NCI-H226 (cell line): ENCODE results near the gene RPLP1.
A peak's percentile ranks its signal among the peaks of the same experiment; 100 is the strongest.

Experiments
- DNase-seq: peaks from one replicate; pipeline ENCODE4 v3.0.0-alpha.2; 2015

The RPLP1 gene

GRCh38 chr15:69452692-69453521 is at the start of gene RPLP1:
TSS of gene RPLP1 (plus strand) at chr15:69452818. CDS start at chr15:69452949, 131 bp downstream.
- DNase-seq = peak; percentile 91

DNA sequence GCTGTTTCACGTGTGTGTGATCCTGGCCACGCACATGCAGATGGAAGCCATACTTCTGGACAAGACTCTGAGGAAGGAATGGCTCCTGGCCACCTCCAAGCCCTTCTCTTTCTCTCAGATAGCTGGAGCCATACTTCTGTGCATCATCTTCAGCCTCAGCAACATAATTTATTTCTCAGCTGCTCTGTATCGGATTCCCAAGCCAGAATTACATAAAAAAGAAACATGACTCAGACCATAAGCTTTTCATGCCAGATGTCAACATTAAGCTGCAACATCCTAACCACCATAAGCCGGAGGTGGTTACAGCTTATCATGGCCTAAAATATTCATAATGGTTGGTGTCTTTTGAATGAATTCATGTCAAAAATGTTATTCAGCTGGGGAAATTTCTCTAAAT is 49.0 kb upstream of the RPLP1 start:
- DNase-seq = peak; percentile 92

- DNase-seq = no peak
Measured at GRCh38 chr15:69405110-69405509, 47.5 kb upstream of the RPLP1 start.

GRCh38 chr15:69407719-69408400 is 44.8 kb upstream of the RPLP1 start:
- no peak for DNase-seq

DNA sequence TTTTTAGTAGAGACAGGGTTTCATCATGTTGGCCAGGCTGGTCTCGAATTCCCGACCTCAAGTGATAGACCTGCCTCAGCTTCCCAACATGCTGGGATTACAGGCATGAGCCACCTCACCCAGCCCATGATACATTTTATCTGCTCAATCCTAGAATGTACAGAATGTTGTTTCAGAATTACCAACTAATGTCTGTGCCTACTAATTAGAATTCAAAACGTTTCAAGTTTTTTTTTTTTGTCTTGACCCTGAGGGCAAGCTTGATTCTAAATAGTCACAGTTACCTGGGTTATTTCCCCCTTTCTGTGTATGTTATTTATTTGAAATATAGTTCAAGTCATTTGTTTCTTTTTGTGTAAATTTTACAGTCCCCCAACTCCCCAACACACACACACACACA is 43.8 kb upstream of the RPLP1 start:
- DNase-seq = no peak

GRCh38 chr15:69410248-69410874 is 42.3 kb upstream of the RPLP1 start:
- DNase-seq = peak; percentile 83

DNA sequence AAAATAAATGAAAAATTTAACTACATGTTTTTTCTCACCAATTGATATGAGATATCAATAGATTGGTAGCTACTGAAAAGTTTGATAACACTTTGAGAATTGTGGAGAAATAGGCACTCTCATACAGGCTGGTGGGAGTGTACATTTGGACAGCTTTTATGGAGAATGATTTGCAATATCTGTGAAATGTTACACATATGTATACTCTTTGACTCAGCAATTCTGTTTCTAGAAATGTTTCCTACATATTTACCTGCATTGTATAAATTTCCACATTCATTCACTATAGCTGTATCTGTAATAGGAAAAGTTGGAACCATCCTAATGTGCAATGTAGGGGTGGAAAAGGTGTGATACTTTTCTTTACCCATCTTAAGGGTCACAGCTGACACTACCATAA is 40.3 kb upstream of the RPLP1 start:
- no peak for DNase-seq

GRCh38 chr15:69412701-69413100 is 39.9 kb upstream of the RPLP1 start:
- DNase-seq = no peak

DNA sequence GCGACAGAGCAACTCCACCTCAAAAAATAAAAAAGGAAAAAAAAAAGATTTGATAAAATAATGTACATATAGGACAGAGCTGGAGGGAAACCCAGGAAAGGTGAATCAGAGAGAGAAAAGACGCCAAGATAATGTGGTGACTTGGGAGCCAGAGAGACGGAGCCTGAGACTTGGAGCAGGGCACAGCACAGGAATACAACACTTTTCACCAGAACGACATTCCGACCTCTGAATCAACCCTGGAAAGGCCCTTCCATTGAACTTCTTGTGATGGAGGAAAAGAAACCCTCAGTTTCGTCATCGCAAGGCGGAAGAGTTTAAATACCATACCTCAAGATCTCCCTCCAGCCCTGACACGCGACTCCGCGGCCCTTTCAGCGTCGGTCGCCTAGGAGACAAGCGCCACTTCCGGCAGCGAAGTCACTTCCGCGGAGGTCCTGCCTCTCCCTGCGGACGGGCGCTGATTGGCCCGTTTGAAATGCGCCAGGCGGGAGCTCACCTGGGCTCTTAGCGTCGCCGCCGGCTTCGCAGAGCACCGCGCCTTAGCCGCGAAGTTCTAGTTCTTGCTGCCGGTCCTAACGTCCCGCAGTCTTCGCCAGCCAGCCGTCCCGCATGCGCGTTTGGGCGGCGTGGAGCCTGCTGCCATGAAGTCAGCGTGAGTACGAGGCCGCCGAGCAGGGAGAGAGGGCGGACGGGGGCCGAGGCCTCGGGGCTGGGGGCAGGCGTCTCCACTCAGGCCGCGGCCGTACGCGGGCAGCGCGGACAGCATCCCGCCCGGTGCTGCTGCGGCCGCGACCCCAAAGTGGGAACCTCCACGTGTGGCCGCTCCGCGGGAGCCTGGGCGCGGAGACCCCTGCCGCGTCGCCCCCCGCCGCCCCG is 38.6 kb upstream of the RPLP1 start, which contains the start of gene KIF23:
TSS of gene KIF23 (plus strand) at position 528 of the 879 bp plus-strand sequence. CDS start at position 645, 117 bp downstream.
- peak; percentile 99 for DNase-seq

GRCh38 chr15:69414701-69415167 is 37.9 kb upstream of the RPLP1 start:
- DNase-seq = peak; percentile 94

DNA sequence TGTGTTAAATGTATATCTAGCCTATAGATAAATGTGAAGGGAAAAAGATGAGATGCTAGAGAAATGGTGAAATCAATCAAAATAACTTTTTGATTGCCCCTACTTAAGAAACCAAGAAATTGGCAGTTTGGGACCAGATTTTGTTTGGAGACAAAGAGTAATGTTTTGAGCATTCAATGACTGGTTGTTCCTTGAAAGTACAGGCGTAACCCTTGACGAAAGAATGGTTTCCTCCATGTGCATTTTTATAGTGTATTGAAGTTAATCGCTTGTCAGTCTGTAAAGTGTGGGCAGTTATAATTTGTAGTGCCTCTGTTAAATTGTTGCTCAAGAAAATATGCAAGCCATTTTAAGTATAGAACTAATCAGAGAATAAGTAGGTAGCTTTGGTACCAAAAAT is 37.2 kb upstream of the RPLP1 start:
- DNase-seq = no peak

- DNase-seq = no peak
Measured at GRCh38 chr15:69417581-69417980, 35.0 kb upstream of the RPLP1 start.

GRCh38 chr15:69421498-69421897 is 31.1 kb upstream of the RPLP1 start:
- DNase-seq = no peak

DNA sequence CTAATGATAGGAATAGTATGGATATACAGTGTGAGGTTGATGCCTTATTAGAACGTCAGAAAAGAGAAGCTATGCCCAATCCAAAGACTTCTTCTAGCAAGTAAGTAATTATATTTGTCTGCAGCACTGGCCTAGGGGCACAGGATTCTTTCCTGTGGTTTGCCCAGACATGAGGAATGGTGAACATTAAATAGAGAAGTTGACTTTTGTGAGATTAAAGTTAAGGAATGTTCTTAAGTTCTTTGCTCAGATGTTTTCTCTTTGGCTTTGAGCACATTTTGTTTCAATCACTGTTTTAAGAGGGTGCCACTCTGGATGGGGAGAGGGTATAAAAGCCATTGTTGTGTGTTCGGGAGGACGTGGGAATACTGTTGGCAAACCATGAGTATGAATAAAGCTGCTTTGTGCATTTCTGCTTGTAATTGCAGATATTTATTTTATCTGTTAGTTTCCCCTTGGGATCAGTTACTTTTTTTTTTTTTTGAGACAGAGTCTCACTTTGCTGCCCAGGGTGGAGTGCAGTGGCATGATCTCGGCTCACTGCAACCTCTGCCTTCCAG is 30.2 kb upstream of the RPLP1 start:
- DNase-seq = no peak

- no peak for DNase-seq
Measured at GRCh38 chr15:69424001-69424400, 28.6 kb upstream of the RPLP1 start.

DNA sequence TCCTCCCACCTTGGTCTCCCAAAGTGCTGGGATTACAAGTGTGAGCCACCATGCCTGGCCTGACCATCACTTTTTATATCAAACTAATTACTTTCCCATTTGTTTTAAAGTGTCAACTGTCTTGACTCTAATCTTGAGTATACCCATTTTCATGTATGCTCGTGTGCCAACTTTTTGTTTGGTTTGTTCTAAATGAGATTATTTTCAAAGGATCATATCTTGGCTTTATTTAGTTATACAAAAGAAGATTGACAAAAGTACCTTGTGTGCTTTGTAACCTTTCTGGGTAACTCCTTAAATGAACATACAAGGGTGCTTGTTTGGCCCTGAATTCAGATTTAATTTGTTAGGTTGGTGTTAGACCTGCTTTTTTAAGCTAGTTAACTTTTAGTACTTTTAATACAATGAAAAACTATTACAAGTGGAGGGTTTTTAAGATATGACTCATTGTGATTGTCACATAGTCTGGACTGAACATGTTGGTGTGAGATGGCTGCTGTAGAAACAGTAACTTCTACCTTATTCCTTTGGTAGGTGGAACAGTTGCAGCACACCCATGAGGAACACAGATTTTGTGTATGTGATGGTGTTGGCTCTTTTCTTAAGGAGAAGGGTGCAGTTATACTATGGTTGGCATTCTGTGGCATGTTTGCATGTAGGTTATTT is 27.7 kb upstream of the RPLP1 start:
- DNase-seq = no peak

DNA sequence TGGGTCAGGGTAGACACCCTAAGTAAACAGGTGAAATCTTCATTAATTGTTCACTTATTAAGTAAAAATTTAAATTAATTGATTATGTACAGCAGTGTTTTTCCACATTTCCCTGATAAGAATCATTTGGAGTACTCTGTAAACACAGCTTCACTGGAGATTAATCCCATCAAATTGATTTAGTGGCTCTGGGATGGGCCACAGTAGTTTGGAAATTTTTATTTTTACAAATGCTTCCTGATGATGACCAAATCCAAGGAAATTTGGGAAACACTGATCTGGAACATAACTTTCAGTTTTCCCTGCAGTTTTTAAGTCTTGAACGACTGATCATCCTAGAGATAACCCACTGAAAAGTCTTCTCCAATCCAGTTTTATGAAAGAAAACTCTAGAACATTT is 18.8 kb upstream of the RPLP1 start:
- no peak for DNase-seq

DNA sequence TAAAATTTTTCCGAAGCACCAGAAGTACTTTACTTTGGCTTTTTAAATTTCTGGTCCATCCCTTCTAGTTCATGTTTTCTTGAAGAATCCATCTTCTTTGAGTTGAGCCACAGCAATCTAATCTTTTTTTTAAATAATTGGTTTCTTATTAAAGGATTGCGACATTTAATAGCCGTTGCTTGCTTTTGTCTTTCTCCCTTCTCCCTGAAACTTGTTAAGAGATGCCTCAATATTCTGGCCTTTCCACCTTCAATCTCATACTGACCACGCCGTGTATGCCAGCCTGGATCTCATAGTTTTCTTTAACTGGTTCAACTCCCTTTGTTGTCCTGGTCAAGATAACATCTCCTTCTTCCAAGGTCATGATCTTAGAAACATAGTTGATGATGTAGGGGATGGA is 18.4 kb upstream of the RPLP1 start:
- DNase-seq = no peak

- no peak for DNase-seq
Measured at GRCh38 chr15:69434679-69435078, 17.9 kb upstream of the RPLP1 start.

GRCh38 chr15:69435985-69436384 is 16.6 kb upstream of the RPLP1 start:
- no peak for DNase-seq

- DNase-seq = no peak
Measured at GRCh38 chr15:69436951-69437350, 15.7 kb upstream of the RPLP1 start.

- no peak for DNase-seq
Measured at GRCh38 chr15:69439623-69440022, 13.0 kb upstream of the RPLP1 start.
